IgD-negative memory B cell (primary cell): Measurements from ENCODE around the gene PLA2G12A. TPM values are rescaled to one million over a fixed set of nuclear protein-coding genes. Genes with fewer than 3 reads are reported as not detected.
A peak's percentile ranks its signal among the peaks of the same experiment; 100 is the strongest.

Experiments
- H3K27ac Mint-ChIP-seq, 3 donors: one replicate each; pipeline ENCODE4 v1.8.0; 2020 to 2022; ENCODE audit warnings: mild to moderate bottlenecking in 3 of 3, mixed read lengths in 3 of 3, moderate library complexity in 1 of 3
- H3K27me3 Mint-ChIP-seq: one replicate; pipeline ENCODE4 v1.8.0; 2021; ENCODE audit warnings: mixed read lengths
- H3K36me3 Mint-ChIP-seq: one replicate; pipeline ENCODE4 v1.8.0; 2020; ENCODE audit warnings: mild to moderate bottlenecking, mixed read lengths
- H3K4me1 Mint-ChIP-seq, 3 donors: one replicate each; pipeline ENCODE4 v1.8.0; 2020 to 2022; ENCODE audit warnings: mixed read lengths in 3 of 3, mild to moderate bottlenecking in 1 of 3
- H3K4me3 Mint-ChIP-seq, 4 donors: one replicate each; pipeline ENCODE4 v1.8.0; 2020 to 2022; ENCODE audit warnings: mild to moderate bottlenecking in 4 of 4, mixed read lengths in 4 of 4, moderate library complexity in 3 of 4
- H3K9me3 Mint-ChIP-seq, 3 donors: one replicate each; pipeline ENCODE4 v1.8.0; 2020 to 2021; ENCODE audit warnings: mixed read lengths in 3 of 3, mild to moderate bottlenecking in 1 of 3
- polyA plus RNA-seq: library from polyadenylated mRNA; unstranded; fragments of 300-500 nt; fragmentation: Illumina TruSeq; gene quantifications from one replicate; pipeline ENCODE4 v1.2.3, GENCODE V29; 2021

Gene PLA2G12A
- polyA plus RNA-seq = 32.8 TPM

DNA sequence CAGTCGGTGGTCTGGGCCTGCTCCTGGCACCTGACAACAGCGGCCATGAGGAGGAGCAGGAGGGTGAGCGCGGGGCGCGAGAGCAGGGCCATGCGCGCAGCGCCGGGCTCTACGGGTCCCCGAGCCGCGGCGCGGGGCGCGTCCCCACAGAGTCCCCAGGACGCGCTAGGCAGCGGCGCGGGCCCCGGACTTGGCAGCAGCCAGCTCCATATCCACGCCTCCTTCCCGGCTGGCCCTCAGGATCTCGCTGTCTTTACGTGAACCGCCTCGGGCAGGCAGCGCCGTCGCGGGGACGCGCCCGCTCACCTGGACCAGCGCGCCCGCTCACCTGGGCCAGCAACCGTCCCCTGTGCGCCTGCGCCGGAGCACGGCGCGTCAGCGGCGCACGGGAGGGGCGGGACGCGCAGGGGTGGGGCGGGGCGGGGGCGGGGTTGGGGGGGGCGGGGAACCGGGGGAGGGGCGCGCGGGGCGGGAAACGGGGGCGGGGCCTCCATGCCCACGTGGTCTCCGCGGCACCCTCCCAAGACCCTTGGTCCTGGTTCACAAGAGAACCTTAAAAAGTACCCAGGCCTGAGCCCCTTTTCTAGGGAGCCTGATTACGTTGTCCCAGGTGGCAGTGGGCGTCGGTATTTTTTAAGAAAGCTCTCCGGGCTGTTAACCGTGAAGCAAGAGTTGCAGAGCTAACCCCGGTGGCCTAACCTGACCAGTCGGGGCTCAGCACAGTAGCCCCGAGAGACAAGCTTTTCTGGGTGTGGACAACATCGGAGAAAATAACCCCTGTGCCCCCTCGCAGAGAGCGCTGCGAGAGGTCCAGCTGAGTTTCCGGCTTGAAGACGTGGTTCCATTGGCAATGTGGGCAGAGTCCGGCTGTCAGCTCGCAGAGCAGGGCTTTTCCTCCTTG, at the start of gene PLA2G12A:
PLA2G12A (minus strand) TSS at position 353 of the 901 bp plus-strand sequence; CDS start at position 92, 261 bp downstream.
- Mint-ChIP-seq H3K4me3 (peak within 1 kb of the TSS; percentile 87 to 96 (median 94)), H3K36me3 (peaks cover 6% of the 10 kb centered on the region), H3K27me3 (peaks cover 4% of the 10 kb centered on the region), H3K9me3 (no peaks in the 10 kb centered on the region), H3K27ac (peak within 1 kb of the TSS; percentile 90 to 97 (median 91)), H3K4me1 (peaks cover 11 to 22% (median 12%) of the 10 kb centered on the region in 3 donors)

DNA sequence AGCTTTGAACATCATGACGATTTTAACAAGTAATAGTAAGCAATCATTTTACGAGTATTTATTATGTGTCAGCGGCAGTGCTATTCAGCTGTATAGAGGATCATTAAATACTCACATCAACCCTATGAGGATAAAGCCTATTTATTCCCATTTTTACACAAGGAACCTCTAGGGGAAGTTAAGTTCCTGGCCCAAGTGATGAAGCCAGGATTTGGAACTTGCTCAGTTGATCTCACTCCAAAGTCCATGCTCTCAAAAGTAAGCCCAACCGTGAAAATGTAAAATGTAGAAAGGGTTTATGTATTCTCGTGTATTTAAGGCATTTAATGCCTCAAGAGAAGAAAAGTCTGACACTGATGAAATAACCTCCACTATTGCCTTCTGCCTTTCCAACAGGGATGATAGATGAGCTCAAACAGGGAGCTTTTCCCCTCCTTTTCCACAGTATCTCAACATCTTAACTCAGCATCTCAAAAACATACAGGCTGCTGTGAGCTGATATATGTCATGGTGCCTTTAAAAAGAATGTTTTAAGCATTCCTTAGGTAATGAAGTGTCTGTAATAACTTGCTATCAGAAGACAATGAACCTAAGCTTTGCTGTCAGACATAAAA, 35.0 kb upstream of the PLA2G12A start:
- no peak overlapping the region for H3K27ac Mint-ChIP-seq
- no peak overlapping the region for H3K4me3 Mint-ChIP-seq
- H3K9me3 Mint-ChIP-seq = peaks cover 0 to 2% (median 2%) of the 10 kb centered on the region in 3 donors
- no peaks in the 10 kb centered on the region for H3K36me3 Mint-ChIP-seq
- H3K27me3 Mint-ChIP-seq = peaks cover 13% of the 10 kb centered on the region
- H3K4me1 Mint-ChIP-seq = no peaks in the 10 kb centered on the region

DNA sequence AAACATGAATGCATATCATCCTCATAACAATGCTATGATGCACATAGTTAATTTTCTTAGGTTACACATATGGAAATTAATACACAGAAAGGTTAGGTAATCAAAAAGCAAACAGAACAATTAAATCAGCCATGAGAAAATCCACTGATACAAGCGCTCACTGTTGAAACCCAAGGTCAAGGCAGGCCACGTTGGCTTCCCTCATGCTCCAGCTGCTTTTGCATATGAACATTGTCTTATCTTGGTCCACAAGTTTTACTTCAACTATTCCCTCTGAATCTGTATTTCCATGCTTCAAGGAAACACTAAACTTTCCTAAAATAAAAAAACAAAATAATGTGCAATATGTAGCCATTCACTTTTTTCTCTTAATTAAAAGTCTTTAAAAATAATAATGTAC, 34.5 kb upstream of the PLA2G12A start:
- Mint-ChIP-seq H3K27me3 (peaks cover 16% of the 10 kb centered on the region), H3K4me1 (no peaks in the 10 kb centered on the region), H3K27ac (no peak overlapping the region), H3K9me3 (peaks cover 0 to 2% (median 0%) of the 10 kb centered on the region in 3 donors), H3K36me3 (no peaks in the 10 kb centered on the region), H3K4me3 (no peak overlapping the region)

DNA sequence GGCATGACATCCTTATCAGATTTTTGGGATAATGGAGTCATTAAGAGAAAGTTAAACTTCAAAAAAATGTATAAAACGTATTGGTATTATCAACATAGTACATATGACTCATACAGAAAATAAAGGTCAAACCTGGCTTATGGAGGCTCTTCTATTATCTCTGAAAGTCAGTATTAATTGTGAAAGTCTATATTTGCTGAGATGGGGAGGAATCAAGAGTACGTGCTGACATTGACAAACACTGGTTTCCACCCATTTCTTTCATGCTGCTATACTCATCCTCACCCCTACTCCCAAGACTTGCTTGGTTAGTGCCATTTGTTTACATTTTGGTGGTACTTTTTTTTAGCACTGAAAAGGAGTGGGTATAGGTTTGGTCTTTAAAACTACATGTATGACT, 30.8 kb upstream of the PLA2G12A start:
- Mint-ChIP-seq H3K4me1 (no peaks in the 10 kb centered on the region), H3K27ac (no peak overlapping the region), H3K27me3 (peaks cover 16% of the 10 kb centered on the region)

DNA sequence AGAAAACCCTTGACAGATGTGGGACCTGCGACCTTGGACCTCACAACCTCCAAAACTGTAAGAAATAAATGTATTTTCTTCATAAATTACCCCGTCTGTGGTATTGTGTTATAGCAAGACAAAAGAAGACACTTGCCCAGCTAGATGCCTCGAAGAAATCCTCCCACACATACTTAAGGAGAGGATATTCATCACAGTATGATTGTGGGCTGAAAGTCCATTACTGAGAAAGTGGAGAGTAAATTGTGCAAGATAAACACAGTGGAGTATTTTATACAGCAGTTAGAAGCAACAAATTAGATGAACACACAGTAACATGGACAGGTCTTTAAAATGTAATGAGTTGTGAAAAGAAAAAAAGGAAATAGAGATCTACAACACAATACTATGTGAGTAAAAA, 25.8 kb upstream of the PLA2G12A start:
- H3K36me3 Mint-ChIP-seq = no peaks in the 10 kb centered on the region
- no peak overlapping the region for H3K27ac Mint-ChIP-seq
- H3K27me3 Mint-ChIP-seq = peaks cover 6% of the 10 kb centered on the region
- no peaks in the 10 kb centered on the region for H3K4me1 Mint-ChIP-seq
- no peak overlapping the region for H3K4me3 Mint-ChIP-seq
- no peaks in the 10 kb centered on the region for H3K9me3 Mint-ChIP-seq

More for the DNA sequence above, 30.8 kb upstream of the PLA2G12A start:
- Mint-ChIP-seq H3K4me3 (no peak overlapping the region), H3K9me3 (no peaks in the 10 kb centered on the region), H3K36me3 (no peaks in the 10 kb centered on the region)

DNA sequence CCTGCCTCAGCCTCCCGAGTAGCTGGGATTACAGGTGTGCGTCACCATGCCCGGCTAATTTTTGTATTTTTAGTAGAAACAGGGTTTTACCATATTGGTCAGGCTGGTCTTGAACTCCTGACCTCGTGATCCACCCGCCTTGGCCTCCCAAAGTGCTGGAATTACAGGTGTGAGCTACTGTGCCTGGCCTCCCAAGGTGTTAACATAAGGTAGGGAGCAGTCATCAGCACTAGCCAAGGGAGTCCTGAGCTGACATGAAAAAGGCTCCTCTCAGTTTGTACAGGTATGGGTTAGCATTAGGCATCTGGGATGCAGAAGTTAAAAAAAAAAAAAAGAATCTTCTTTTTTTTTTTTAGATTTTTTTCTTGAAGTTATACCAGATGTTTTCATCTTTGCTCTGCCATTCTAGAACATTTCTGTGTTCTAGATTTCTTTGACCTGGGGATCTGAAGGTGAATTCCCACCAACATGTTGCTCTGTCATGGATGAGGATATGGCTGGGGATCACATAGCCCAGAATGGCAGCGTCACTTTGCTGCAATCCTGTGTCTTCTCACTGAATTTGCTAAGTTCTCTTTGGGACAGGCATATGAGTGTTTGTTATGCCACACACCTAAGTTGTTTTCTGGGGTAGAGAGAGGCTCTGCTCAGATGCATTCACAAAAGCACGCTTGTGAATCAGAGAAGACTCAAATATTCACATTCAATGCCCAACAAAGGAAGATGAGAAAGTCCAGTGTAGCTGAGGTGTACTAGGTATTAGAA, 24.4 kb upstream of the PLA2G12A start:
- H3K9me3 Mint-ChIP-seq = no peaks in the 10 kb centered on the region
- H3K27ac Mint-ChIP-seq = no peak overlapping the region
- H3K27me3 Mint-ChIP-seq = peaks cover 3% of the 10 kb centered on the region
- H3K4me3 Mint-ChIP-seq = no peak overlapping the region
- no peaks in the 10 kb centered on the region for H3K36me3 Mint-ChIP-seq
- H3K4me1 Mint-ChIP-seq = no peaks in the 10 kb centered on the region

DNA sequence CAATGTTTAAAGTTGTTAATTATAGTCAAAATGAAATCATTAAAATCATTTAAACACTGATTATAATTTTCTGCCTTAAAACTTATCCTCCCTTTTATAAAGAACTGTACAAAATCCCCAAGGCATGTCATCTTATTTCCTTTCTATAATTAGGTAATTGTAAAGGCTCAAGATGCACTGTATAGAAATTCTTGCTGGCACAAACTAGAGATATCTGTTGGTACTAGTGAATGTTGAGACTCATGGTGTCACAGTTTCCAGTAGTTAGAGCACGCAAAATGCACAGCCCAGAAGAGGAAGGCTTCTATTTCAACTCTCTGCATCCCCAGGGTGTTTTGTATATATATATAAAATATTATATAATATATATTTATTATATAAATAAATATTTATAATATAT, 22.7 kb upstream of the PLA2G12A start:
- no peaks in the 10 kb centered on the region for H3K9me3 Mint-ChIP-seq
- no peak overlapping the region for H3K27ac Mint-ChIP-seq
- no peaks in the 10 kb centered on the region for H3K36me3 Mint-ChIP-seq
- no peak overlapping the region for H3K4me3 Mint-ChIP-seq
- H3K4me1 Mint-ChIP-seq = no peaks in the 10 kb centered on the region
- H3K27me3 Mint-ChIP-seq = peaks cover 3% of the 10 kb centered on the region

DNA sequence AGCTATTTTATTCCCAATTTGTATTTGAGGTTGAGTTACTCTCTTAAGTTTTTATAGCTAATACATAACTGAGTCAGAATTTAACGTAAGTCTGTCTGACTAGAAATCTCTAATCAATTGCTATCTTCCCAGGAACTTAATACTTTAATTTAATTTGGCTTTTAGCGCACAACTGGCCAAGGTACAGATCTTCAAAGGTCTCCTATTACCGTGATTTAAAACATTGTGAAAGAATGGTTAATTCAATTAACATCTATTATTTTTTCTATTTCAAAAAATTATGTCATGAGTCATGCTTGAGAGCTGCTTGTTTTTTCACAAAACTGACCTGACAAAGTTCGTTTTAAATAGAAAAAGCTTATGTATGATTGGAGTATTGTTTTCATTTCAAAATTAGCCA, 22.0 kb upstream of the PLA2G12A start:
- no peaks in the 10 kb centered on the region for H3K4me1 Mint-ChIP-seq
- no peak overlapping the region for H3K27ac Mint-ChIP-seq
- peaks cover 3% of the 10 kb centered on the region for H3K27me3 Mint-ChIP-seq
- H3K4me3 Mint-ChIP-seq = no peak overlapping the region
- H3K9me3 Mint-ChIP-seq = no peaks in the 10 kb centered on the region
- no peaks in the 10 kb centered on the region for H3K36me3 Mint-ChIP-seq

DNA sequence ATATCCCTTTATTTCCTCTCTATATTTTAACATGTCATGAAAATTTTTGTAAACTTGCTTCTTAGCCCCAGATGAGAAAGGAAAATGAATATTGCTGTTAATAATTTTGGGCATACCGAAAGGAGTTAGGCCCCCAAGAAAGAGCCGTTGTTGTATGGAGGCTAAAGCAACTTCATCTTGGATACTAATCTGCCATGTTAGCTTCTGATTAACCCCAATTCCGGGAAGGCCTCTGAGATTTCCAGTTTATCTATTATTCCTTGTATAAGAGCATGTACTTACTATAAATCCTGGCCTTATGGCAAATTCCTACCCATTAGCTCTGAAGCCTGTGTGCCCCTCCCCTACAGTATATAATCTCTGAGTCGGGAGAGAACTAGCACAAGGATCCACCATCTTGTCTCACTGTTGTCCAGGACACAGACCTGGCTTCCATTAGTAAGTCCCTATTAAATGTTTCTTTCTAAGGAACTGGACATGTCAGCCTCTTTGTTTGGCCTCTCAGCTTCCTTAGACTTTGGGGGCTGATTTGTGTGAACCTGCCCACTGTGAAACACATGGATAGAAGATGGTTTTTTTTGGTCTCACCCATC, 20.9 kb upstream of the PLA2G12A start:
- Mint-ChIP-seq H3K4me1 (no peaks in the 10 kb centered on the region), H3K9me3 (no peaks in the 10 kb centered on the region), H3K27ac (no peak overlapping the region), H3K27me3 (peaks cover 2% of the 10 kb centered on the region), H3K36me3 (no peaks in the 10 kb centered on the region), H3K4me3 (no peak overlapping the region)

DNA sequence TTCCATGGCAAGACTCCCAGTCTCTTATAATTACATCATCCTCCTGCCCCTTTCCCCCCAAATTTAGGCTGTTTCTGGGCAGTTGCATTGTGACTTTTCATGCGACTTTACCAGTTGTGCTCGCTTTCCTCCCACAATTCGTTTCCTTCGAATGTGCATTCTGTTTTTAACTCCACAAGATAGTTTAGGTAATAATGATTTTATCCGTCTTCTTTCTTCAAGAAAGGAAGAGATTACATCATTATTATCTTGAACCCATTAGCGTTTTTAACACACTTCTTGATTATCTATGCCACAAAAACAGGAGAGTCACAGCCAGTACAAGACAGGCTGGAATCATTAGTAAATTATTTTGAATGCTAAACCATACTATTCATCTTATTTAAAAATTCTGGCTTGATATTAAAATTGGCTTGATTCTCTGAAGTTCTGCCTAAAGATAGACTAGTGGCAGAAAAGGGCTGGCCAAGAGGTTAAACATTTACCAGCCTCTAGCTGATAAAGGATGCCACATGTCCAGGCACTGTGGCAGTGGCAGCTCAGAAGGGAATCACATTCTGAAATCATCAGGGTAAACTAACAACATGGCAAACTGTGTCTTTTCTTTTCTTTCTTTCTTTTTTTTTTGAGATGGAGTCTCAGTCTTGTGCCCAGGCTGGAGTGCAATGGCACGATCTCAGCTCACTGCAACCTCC, 19.7 kb upstream of the PLA2G12A start:
- Mint-ChIP-seq H3K27ac (no peak overlapping the region), H3K4me3 (no peak overlapping the region), H3K27me3 (peaks cover 2% of the 10 kb centered on the region), H3K36me3 (no peaks in the 10 kb centered on the region), H3K4me1 (no peaks in the 10 kb centered on the region), H3K9me3 (no peaks in the 10 kb centered on the region)

DNA sequence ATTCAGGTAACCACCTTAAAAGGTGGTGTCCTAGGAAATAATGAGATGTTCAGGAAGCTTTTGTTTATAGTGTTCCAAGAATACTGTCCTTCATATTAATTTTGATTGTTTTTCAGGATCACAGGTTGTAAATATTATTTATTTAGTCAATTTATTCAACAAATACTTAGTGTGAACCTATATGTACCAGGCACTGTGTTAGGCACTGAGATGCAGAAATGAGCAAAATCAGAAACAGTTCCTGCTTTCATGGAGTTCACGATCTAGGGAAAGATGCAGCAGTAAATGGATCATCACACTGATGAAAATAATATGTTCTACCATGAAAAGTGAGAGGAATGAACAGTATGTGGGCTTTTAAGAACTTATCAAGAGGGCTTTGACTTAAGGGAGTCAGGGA, 18.2 kb upstream of the PLA2G12A start:
- peaks cover 2% of the 10 kb centered on the region for H3K27me3 Mint-ChIP-seq

DNA sequence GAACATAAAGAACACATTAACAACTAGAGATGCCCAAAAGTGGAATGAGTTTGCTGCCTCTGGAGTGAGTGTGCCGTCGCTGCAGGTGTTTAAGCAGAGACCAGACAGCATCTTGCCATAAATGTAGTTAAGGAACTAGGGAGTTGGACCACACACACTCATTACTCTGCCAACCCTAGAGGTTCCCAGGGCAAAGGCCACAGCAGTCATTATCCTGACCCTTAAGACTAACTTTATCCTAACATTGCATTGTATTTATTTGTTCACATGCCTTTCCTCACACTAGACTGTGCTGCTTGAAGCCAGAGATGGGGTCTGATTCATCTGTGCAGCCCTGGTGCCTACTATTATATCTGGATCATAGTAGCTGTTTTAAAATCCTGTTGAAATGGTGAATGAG, 16.9 kb upstream of the PLA2G12A start:
- H3K27me3 Mint-ChIP-seq = peaks cover 2% of the 10 kb centered on the region
- H3K27ac Mint-ChIP-seq = no peak overlapping the region
- no peaks in the 10 kb centered on the region for H3K4me1 Mint-ChIP-seq
- no peaks in the 10 kb centered on the region for H3K9me3 Mint-ChIP-seq
- H3K4me3 Mint-ChIP-seq = no peak overlapping the region
- H3K36me3 Mint-ChIP-seq = no peaks in the 10 kb centered on the region

More for the DNA sequence above, 18.2 kb upstream of the PLA2G12A start:
- no peak overlapping the region for H3K27ac Mint-ChIP-seq
- no peaks in the 10 kb centered on the region for H3K4me1 Mint-ChIP-seq
- no peaks in the 10 kb centered on the region for H3K9me3 Mint-ChIP-seq
- H3K36me3 Mint-ChIP-seq = no peaks in the 10 kb centered on the region
- no peak overlapping the region for H3K4me3 Mint-ChIP-seq

DNA sequence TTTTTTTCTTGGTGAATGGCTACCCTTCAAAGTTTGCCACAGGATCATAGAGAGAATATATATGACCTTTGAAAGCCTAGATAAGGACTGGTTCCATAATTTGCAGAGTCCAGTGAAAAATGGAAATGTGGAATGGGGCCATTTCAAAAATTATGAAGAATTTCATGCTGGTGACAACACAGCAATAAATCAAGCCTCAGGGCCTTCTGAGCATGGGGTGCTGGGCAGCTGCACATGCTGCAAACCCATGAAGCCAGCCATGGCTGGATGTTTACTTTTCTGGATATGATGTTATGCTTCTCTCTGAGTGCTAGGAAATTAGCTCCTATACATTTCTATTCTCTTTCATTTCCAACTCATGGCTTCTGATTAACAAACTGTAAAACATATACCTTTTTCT, 16.0 kb upstream of the PLA2G12A start:
- Mint-ChIP-seq H3K9me3 (no peaks in the 10 kb centered on the region), H3K4me3 (no peak overlapping the region), H3K4me1 (no peaks in the 10 kb centered on the region), H3K27ac (no peak overlapping the region), H3K36me3 (no peaks in the 10 kb centered on the region), H3K27me3 (peaks cover 2% of the 10 kb centered on the region)

DNA sequence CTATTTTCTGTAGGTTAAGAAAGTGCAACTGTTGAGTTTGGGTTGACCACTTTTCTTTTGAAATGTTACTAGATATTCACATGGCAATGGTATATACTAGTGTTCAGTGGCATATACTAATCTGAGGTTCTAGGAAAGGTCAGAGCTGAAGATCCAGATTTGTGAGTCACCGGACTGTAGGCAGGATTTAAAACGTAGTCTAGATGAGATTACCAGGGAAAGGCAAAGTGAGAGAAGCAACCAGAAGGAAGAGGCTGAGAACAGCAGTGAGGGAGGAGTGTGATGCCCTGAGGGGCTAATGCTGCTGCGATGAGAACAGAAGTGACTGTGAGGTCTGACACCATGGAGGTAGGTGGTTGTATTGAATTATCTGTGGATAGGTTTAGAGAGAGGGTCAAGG, 9.7 kb upstream of the PLA2G12A start:
- H3K27me3 Mint-ChIP-seq = no peaks in the 10 kb centered on the region
- no peaks in the 10 kb centered on the region for H3K9me3 Mint-ChIP-seq
- no peaks in the 10 kb centered on the region for H3K4me1 Mint-ChIP-seq
- no peaks in the 10 kb centered on the region for H3K36me3 Mint-ChIP-seq
- H3K27ac Mint-ChIP-seq = no peak overlapping the region
- no peak overlapping the region for H3K4me3 Mint-ChIP-seq
